Measurements from ENCODE around the gene SLCO2A1.

SLCO2A1 gene

GRCh38 chr3:134008630-134009156 is 21.0 kb downstream of the SLCO2A1 start:
- Mint-ChIP-seq H3K4me1 (no peaks in the 10 kb centered on the region), H3K36me3 (no peaks in the 10 kb centered on the region), H3K4me3 (no peak overlapping the region), H3K9me3 (no peaks in the 10 kb centered on the region), H3K27ac (no peak overlapping the region), H3K27me3 (peaks cover 18% of the 10 kb centered on the region)
- no peak for DNase-seq
- CTCF ChIA-PET: no interaction called here

GRCh38 chr3:134007819-134008218 is 21.9 kb downstream of the SLCO2A1 start:
- CTCF ChIA-PET: no interaction called here
- no peak overlapping the region for H3K27ac Mint-ChIP-seq
- no peak overlapping the region for H3K4me3 Mint-ChIP-seq
- no peaks in the 10 kb centered on the region for H3K4me1 Mint-ChIP-seq
- no peak for DNase-seq
- no peaks in the 10 kb centered on the region for H3K36me3 Mint-ChIP-seq
- peaks cover 14% of the 10 kb centered on the region for H3K27me3 Mint-ChIP-seq
- H3K9me3 Mint-ChIP-seq: no peaks in the 10 kb centered on the region

- H3K9me3 Mint-ChIP-seq: no peaks in the 10 kb centered on the region
These were observed 24.9 kb downstream of the SLCO2A1 start for GRCh38 chr3:134004841-134005240.

GRCh38 chr3:134003066-134003465 is 26.7 kb downstream of the SLCO2A1 start:
- no peaks in the 10 kb centered on the region for H3K9me3 Mint-ChIP-seq
- no peaks in the 10 kb centered on the region for H3K36me3 Mint-ChIP-seq
- peaks cover 18% of the 10 kb centered on the region for H3K27me3 Mint-ChIP-seq
- CTCF ChIA-PET: no interaction called here
- no peaks in the 10 kb centered on the region for H3K4me1 Mint-ChIP-seq
- DNase-seq: no peak
- H3K4me3 Mint-ChIP-seq: no peak overlapping the region
- no peak overlapping the region for H3K27ac Mint-ChIP-seq

More at GRCh38 chr3:134004841-134005240, 24.9 kb downstream of the SLCO2A1 start:
- Mint-ChIP-seq H3K4me1 (no peaks in the 10 kb centered on the region), H3K27ac (no peak overlapping the region), H3K36me3 (no peaks in the 10 kb centered on the region), H3K4me3 (no peak overlapping the region), H3K27me3 (peaks cover 11% of the 10 kb centered on the region)
- no peak for DNase-seq
- CTCF ChIA-PET: no interaction called here

GRCh38 chr3:134002306-134002705 is 27.4 kb downstream of the SLCO2A1 start:
- no peaks in the 10 kb centered on the region for H3K36me3 Mint-ChIP-seq
- H3K27ac Mint-ChIP-seq: no peak overlapping the region
- H3K27me3 Mint-ChIP-seq: peaks cover 18% of the 10 kb centered on the region
- no peaks in the 10 kb centered on the region for H3K4me1 Mint-ChIP-seq
- DNase-seq: no peak
- H3K4me3 Mint-ChIP-seq: no peak overlapping the region
- H3K9me3 Mint-ChIP-seq: no peaks in the 10 kb centered on the region
- CTCF ChIA-PET: interaction anchor here (0.8 kb wide), 1 partner anchor 968 kb away, joined by 3 read pairs; no protein-coding TSS in a partner anchor

GRCh38 chr3:134001251-134001650 is 28.5 kb downstream of the SLCO2A1 start:
- peaks cover 18% of the 10 kb centered on the region for H3K27me3 Mint-ChIP-seq
- CTCF ChIA-PET: no interaction called here
- no peaks in the 10 kb centered on the region for H3K36me3 Mint-ChIP-seq
- H3K4me1 Mint-ChIP-seq: no peaks in the 10 kb centered on the region
- DNase-seq: no peak
- no peak overlapping the region for H3K4me3 Mint-ChIP-seq
- no peaks in the 10 kb centered on the region for H3K9me3 Mint-ChIP-seq
- H3K27ac Mint-ChIP-seq: no peak overlapping the region

- Mint-ChIP-seq H3K27ac (no peak overlapping the region), H3K4me3 (no peak overlapping the region), H3K36me3 (no peaks in the 10 kb centered on the region), H3K4me1 (no peaks in the 10 kb centered on the region), H3K27me3 (peaks cover 18% of the 10 kb centered on the region), H3K9me3 (no peaks in the 10 kb centered on the region)
- DNase-seq: no peak
- CTCF ChIA-PET: no interaction called here
These were observed 29.6 kb downstream of the SLCO2A1 start for GRCh38 chr3:133999891-134000685.

GRCh38 chr3:133998691-133999241 is 31.0 kb downstream of the SLCO2A1 start:
- Mint-ChIP-seq H3K9me3 (no peaks in the 10 kb centered on the region), H3K27me3 (peaks cover 25% of the 10 kb centered on the region), H3K4me3 (no peak overlapping the region), H3K4me1 (no peaks in the 10 kb centered on the region), H3K36me3 (no peaks in the 10 kb centered on the region), H3K27ac (no peak overlapping the region)
- DNase-seq: no peak
- CTCF ChIA-PET: no interaction called here

- H3K36me3 Mint-ChIP-seq: no peaks in the 10 kb centered on the region
- H3K4me3 Mint-ChIP-seq: no peak overlapping the region
- DNase-seq: no peak
- CTCF ChIA-PET: no interaction called here
- no peaks in the 10 kb centered on the region for H3K4me1 Mint-ChIP-seq
- peaks cover 25% of the 10 kb centered on the region for H3K27me3 Mint-ChIP-seq
- H3K9me3 Mint-ChIP-seq: no peaks in the 10 kb centered on the region
- no peak overlapping the region for H3K27ac Mint-ChIP-seq
These were observed 31.7 kb downstream of the SLCO2A1 start for GRCh38 chr3:133997871-133998635.

- no peaks in the 10 kb centered on the region for H3K4me1 Mint-ChIP-seq
- H3K27ac Mint-ChIP-seq: no peak overlapping the region
- CTCF ChIA-PET: no interaction called here
- H3K36me3 Mint-ChIP-seq: no peaks in the 10 kb centered on the region
- peaks cover 25% of the 10 kb centered on the region for H3K27me3 Mint-ChIP-seq
- no peaks in the 10 kb centered on the region for H3K9me3 Mint-ChIP-seq
- no peak for DNase-seq
- H3K4me3 Mint-ChIP-seq: no peak overlapping the region
These were observed 32.7 kb downstream of the SLCO2A1 start for GRCh38 chr3:133996996-133997395.

GRCh38 chr3:133996251-133996661 is 33.5 kb downstream of the SLCO2A1 start:
- H3K4me1 Mint-ChIP-seq: no peaks in the 10 kb centered on the region
- peaks cover 25% of the 10 kb centered on the region for H3K27me3 Mint-ChIP-seq
- CTCF ChIA-PET: no interaction called here
- no peak overlapping the region for H3K4me3 Mint-ChIP-seq
- no peak overlapping the region for H3K27ac Mint-ChIP-seq
- H3K9me3 Mint-ChIP-seq: no peaks in the 10 kb centered on the region
- no peaks in the 10 kb centered on the region for H3K36me3 Mint-ChIP-seq
- no peak for DNase-seq

- CTCF ChIA-PET: no interaction called here
- Mint-ChIP-seq H3K4me3 (no peak overlapping the region), H3K4me1 (no peaks in the 10 kb centered on the region), H3K36me3 (no peaks in the 10 kb centered on the region), H3K9me3 (no peaks in the 10 kb centered on the region), H3K27me3 (peaks cover 23% of the 10 kb centered on the region), H3K27ac (no peak overlapping the region)
- DNase-seq: no peak
These were observed 34.5 kb downstream of the SLCO2A1 start for GRCh38 chr3:133995264-133995663.

- H3K4me3 Mint-ChIP-seq: no peak overlapping the region
- no peaks in the 10 kb centered on the region for H3K36me3 Mint-ChIP-seq
- H3K4me1 Mint-ChIP-seq: no peaks in the 10 kb centered on the region
- CTCF ChIA-PET: no interaction called here
- H3K27ac Mint-ChIP-seq: no peak overlapping the region
- no peak for DNase-seq
- peaks cover 17% of the 10 kb centered on the region for H3K27me3 Mint-ChIP-seq
- H3K9me3 Mint-ChIP-seq: no peaks in the 10 kb centered on the region
These were observed 35.4 kb downstream of the SLCO2A1 start for GRCh38 chr3:133994166-133994890.

- Mint-ChIP-seq H3K9me3 (no peaks in the 10 kb centered on the region), H3K27me3 (peaks cover 13% of the 10 kb centered on the region), H3K4me1 (no peaks in the 10 kb centered on the region), H3K36me3 (no peaks in the 10 kb centered on the region), H3K4me3 (no peak overlapping the region), H3K27ac (no peak overlapping the region)
- DNase-seq: no peak
- CTCF ChIA-PET: no interaction called here
These were observed 36.6 kb downstream of the SLCO2A1 start for GRCh38 chr3:133992951-133993620.
